H9 (cell line): ENCODE results near the gene PGF. TPM values are rescaled to one million over a fixed set of nuclear protein-coding genes. Genes with fewer than 3 reads are reported as not detected.

ENCODE experiments used
- DNase-seq: peaks from one replicate; pipeline ENCODE4 v3.0.0-alpha.2; 2017
- H2AFZ ChIP-seq: one replicate; pipeline ENCODE4 v1.6.1; 2013; ENCODE audit warnings: mild to moderate bottlenecking, low read length, control low read depth, moderate library complexity
- H2AK5ac ChIP-seq: 2 replicates; pipeline ENCODE4 v1.6.1; 2013; ENCODE audit warnings: low read length, control low read depth, mixed read lengths; ENCODE audit not compliant: insufficient read length
- H2BK120ac ChIP-seq: one replicate; pipeline ENCODE4 v1.6.1; 2013; ENCODE audit warnings: low read depth, mild to moderate bottlenecking, low read length, control low read depth, inconsistent platforms; ENCODE audit not compliant: poor library complexity, severe bottlenecking
- H2BK12ac ChIP-seq: 2 replicates; pipeline ENCODE4 v1.6.1; 2013; ENCODE audit warnings: low read length, control low read depth, mixed read lengths, low read depth; ENCODE audit not compliant: insufficient read length
- H2BK15ac ChIP-seq: 2 replicates; pipeline ENCODE4 v1.6.1; 2013; ENCODE audit warnings: low read depth, low read length, control low read depth
- H2BK20ac ChIP-seq: one replicate; pipeline ENCODE4 v1.6.1; 2013; ENCODE audit warnings: low read depth, mild to moderate bottlenecking, low read length, control low read depth, inconsistent platforms; ENCODE audit not compliant: poor library complexity, severe bottlenecking
- H2BK5ac ChIP-seq: 2 replicates; pipeline ENCODE4 v1.6.1; 2013; ENCODE audit warnings: low read length, control low read depth, mixed read lengths; ENCODE audit not compliant: insufficient read length
- H3K14ac ChIP-seq: 2 replicates; pipeline ENCODE4 v1.6.1; 2013; ENCODE audit warnings: low read length, control low read depth; ENCODE audit not compliant: insufficient read depth
- H3K18ac ChIP-seq: 2 replicates; pipeline ENCODE4 v1.6.1; 2013; ENCODE audit warnings: low read depth, mild to moderate bottlenecking, mixed read lengths, low read length, control low read depth; ENCODE audit not compliant: insufficient read length
- H3K23ac ChIP-seq: 2 replicates; pipeline ENCODE4 v1.6.1; 2013; ENCODE audit warnings: low read length, control low read depth, mixed read lengths, low read depth; ENCODE audit not compliant: insufficient read length
- H3K23me2 ChIP-seq: 2 replicates; pipeline ENCODE4 v1.6.1; 2013; ENCODE audit warnings: low read depth, mild to moderate bottlenecking, mixed read lengths, low read length, control low read depth; ENCODE audit not compliant: insufficient read length, poor library complexity, severe bottlenecking
- H3K27ac ChIP-seq: 2 replicates; pipeline ENCODE4 v1.5.1; 2013; ENCODE audit warnings: low read length, control low read depth, mixed read lengths, low read depth; ENCODE audit not compliant: insufficient read length
- H3K27me3 ChIP-seq: 2 replicates; pipeline ENCODE4 v1.6.1; 2013; ENCODE audit warnings: low read length, control low read depth, inconsistent platforms; ENCODE audit not compliant: insufficient read depth
- H3K4ac ChIP-seq: 2 replicates; pipeline ENCODE4 v1.6.1; 2013; ENCODE audit warnings: low read depth, mild to moderate bottlenecking, control low read depth, inconsistent platforms, low read length, moderate library complexity
- H3K4me1 ChIP-seq: 2 replicates; pipeline ENCODE4 v1.6.1; 2013; ENCODE audit warnings: low read length, control low read depth, inconsistent platforms; ENCODE audit not compliant: insufficient read depth
- H3K4me2 ChIP-seq: 2 replicates; pipeline ENCODE4 v1.6.1; 2013; ENCODE audit warnings: low read length, control low read depth, mixed read lengths; ENCODE audit not compliant: insufficient read length, insufficient read depth
- H3K56ac ChIP-seq: 2 replicates; pipeline ENCODE4 v1.6.1; 2013; ENCODE audit warnings: low read depth, mild to moderate bottlenecking, mixed read lengths, low read length, control low read depth; ENCODE audit not compliant: insufficient read length
- H3K79me1 ChIP-seq: 2 replicates; pipeline ENCODE4 v1.6.1; 2013; ENCODE audit warnings: low read depth, mild to moderate bottlenecking, moderate library complexity, low read length, control low read depth, inconsistent platforms; ENCODE audit not compliant: insufficient read depth, poor library complexity, severe bottlenecking
- H3K79me2 ChIP-seq: 2 replicates; pipeline ENCODE4 v1.6.1; 2013; ENCODE audit warnings: low read length, control low read depth, inconsistent platforms; ENCODE audit not compliant: insufficient read depth
- H3K9ac ChIP-seq: 2 replicates; pipeline ENCODE4 v1.6.1; 2013; ENCODE audit warnings: low read length, control low read depth, mixed read lengths; ENCODE audit not compliant: insufficient read length; ENCODE audit errors: extremely low read depth
- H3K9me3 ChIP-seq: one replicate; pipeline ENCODE4 v1.6.1; 2013; ENCODE audit warnings: low read depth, low read length, inconsistent platforms; ENCODE audit not compliant: control insufficient read depth
- H3T11ph ChIP-seq: one replicate; pipeline ENCODE4 v1.6.1; 2013; ENCODE audit warnings: mild to moderate bottlenecking, low read length, control low read depth, inconsistent platforms
- H4K20me1 ChIP-seq: one replicate; pipeline ENCODE4 v1.6.1; 2013; ENCODE audit not compliant: control insufficient read depth, insufficient read length, insufficient read depth
- H4K5ac ChIP-seq: 2 replicates; pipeline ENCODE4 v1.6.1; 2013; ENCODE audit warnings: low read depth, mild to moderate bottlenecking, mixed read lengths, low read length, control low read depth; ENCODE audit not compliant: insufficient read length
- H4K8ac ChIP-seq: replicated peaks from 2 replicates; pipeline ENCODE4 v1.6.1; 2013; ENCODE audit warnings: low read length, control low read depth, mixed read lengths, low read depth; ENCODE audit not compliant: insufficient read length
- H4K91ac ChIP-seq: 2 replicates; pipeline ENCODE4 v1.6.1; 2013; ENCODE audit warnings: low read depth, mild to moderate bottlenecking, moderate library complexity, mixed read lengths, low read length, control low read depth; ENCODE audit not compliant: insufficient read length
- H3K27ac Mint-ChIP-seq, 3 experiments: 2 replicates in 2 of 3; 3 replicates in 1 of 3; pipeline ENCODE4 v1.8.0; 2020 to 2021; ENCODE audit warnings: mixed read lengths in 3 of 3, mild to moderate bottlenecking in 1 of 3, moderate library complexity in 1 of 3
- H3K27me3 Mint-ChIP-seq: 2 replicates; pipeline ENCODE4 v1.8.0; 2021; ENCODE audit warnings: low read depth, mild to moderate bottlenecking, moderate library complexity, mixed read lengths
- H3K36me3 Mint-ChIP-seq, 3 experiments: 2 replicates in 2 of 3; 3 replicates in 1 of 3; pipeline ENCODE4 v1.8.0; 2020 to 2021; ENCODE audit warnings: low read depth in 3 of 3, mixed read lengths in 3 of 3; ENCODE audit not compliant: insufficient read depth in 1 of 3
- H3K4me1 Mint-ChIP-seq, 2 experiments: 2 replicates each; pipeline ENCODE4 v1.8.0; 2020; ENCODE audit warnings: mixed read lengths in 2 of 2
- H3K4me3 Mint-ChIP-seq, 2 experiments: 2 replicates in 1 of 2; 3 replicates in 1 of 2; pipeline ENCODE4 v1.8.0; 2020 to 2021; ENCODE audit warnings: mild to moderate bottlenecking in 2 of 2, mixed read lengths in 2 of 2, moderate library complexity in 1 of 2
- H3K9me3 Mint-ChIP-seq, 2 experiments: 2 replicates in 1 of 2; 3 replicates in 1 of 2; pipeline ENCODE4 v1.8.0; 2020; ENCODE audit warnings: mild to moderate bottlenecking in 2 of 2, mixed read lengths in 2 of 2, moderate library complexity in 1 of 2
- WGBS: extraction: QIAGEN DNeasy Blood & Tissue Kit; methylation state at CpG from one replicate; pipeline ENCODE4 v1.1.7; 2013; ENCODE audit warnings: missing lambda C conversion rate, low lambda C conversion rate, mixed read lengths; ENCODE audit not compliant: insufficient read length; ENCODE audit errors: extremely low coverage; 5-methylcytosine and 5-hydroxymethylcytosine counted together
- total RNA-seq: library from RNA; stranded (reverse); gene quantifications from 2 replicates; pipeline ENCODE4 v1.2.1, GENCODE V29; 2021
- TF ChIP-seq, protein P1 (sequence below): fragments of 200-600 bp; sonication (generic); conservative IDR thresholded peaks from 3 replicates; pipeline ENCODE4 v1.8.0; 2021; ENCODE audit warnings: antibody characterized with exemption, mild to moderate bottlenecking

Gene PGF
- total RNA-seq, 1 experiment from 2014 or later = 2.3 TPM

DNA sequence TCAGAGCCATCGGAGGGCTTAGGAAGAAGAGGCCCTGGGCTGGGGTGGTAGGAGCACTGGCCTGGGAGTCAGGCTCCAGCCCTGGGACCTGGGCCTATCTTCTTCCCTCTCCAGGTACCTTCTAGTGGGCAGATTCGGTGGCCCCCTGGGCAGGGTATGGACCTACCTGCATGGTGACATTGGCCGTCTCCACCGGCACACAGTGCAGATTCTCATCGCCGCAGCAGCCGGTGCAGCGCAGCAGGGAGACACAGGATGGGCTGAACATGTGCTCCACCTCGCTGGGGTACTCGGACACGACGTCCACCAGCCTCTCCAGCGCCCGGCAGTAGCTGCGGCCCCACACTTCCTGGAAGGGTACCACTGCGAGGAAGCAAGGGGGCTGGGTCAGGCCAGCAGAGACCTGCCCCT lies 6.2 kb downstream of the PGF start:
- TF ChIP-seq, protein P1, sequence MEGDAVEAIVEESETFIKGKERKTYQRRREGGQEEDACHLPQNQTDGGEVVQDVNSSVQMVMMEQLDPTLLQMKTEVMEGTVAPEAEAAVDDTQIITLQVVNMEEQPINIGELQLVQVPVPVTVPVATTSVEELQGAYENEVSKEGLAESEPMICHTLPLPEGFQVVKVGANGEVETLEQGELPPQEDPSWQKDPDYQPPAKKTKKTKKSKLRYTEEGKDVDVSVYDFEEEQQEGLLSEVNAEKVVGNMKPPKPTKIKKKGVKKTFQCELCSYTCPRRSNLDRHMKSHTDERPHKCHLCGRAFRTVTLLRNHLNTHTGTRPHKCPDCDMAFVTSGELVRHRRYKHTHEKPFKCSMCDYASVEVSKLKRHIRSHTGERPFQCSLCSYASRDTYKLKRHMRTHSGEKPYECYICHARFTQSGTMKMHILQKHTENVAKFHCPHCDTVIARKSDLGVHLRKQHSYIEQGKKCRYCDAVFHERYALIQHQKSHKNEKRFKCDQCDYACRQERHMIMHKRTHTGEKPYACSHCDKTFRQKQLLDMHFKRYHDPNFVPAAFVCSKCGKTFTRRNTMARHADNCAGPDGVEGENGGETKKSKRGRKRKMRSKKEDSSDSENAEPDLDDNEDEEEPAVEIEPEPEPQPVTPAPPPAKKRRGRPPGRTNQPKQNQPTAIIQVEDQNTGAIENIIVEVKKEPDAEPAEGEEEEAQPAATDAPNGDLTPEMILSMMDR = no peak
- no peaks in the 10 kb centered on the region for H3K4me1 ChIP-seq
- Mint-ChIP-seq H3K27ac (no peak overlapping the region), H3K4me1 (peaks cover 6 to 13% of the 10 kb centered on the region in 2 experiments), H3K4me3 (no peak overlapping the region), H3K36me3 (no peaks in the 10 kb centered on the region), H3K27me3 (no peaks in the 10 kb centered on the region), H3K9me3 (no peaks in the 10 kb centered on the region)
- no peak for DNase-seq
- H3K18ac ChIP-seq = no peak overlapping the region
- no peaks in the 10 kb centered on the region for H3K79me1 ChIP-seq
- H3K79me2 ChIP-seq = no peaks in the 10 kb centered on the region
- H2AFZ ChIP-seq = no peak overlapping the region
- H3T11ph ChIP-seq = no peak overlapping the region
- WGBS = no CpG with 5 or more reads among the region's 16 CpGs
- H3K9ac ChIP-seq = no peak overlapping the region
- H2AK5ac ChIP-seq = no peak overlapping the region
- no peaks in the 10 kb centered on the region for H3K23me2 ChIP-seq
- no peak overlapping the region for H3K14ac ChIP-seq
- H3K4me2 ChIP-seq = no peak overlapping the region
- no peak overlapping the region for H2BK20ac ChIP-seq
- no peaks in the 10 kb centered on the region for H3K9me3 ChIP-seq
- H4K5ac ChIP-seq = no peak overlapping the region
- H3K27ac ChIP-seq = no peak overlapping the region
- no peak overlapping the region for H4K8ac ChIP-seq
- no peak overlapping the region for H3K56ac ChIP-seq
- H4K20me1 ChIP-seq = peaks cover 5% of the 10 kb centered on the region
- H2BK12ac ChIP-seq = no peak overlapping the region
- H2BK120ac ChIP-seq = no peak overlapping the region
- H3K23ac ChIP-seq = no peak overlapping the region
- no peak overlapping the region for H2BK5ac ChIP-seq
- no peaks in the 10 kb centered on the region for H3K27me3 ChIP-seq
- H2BK15ac ChIP-seq = no peak overlapping the region
- H3K4ac ChIP-seq = no peak overlapping the region
- no peak overlapping the region for H4K91ac ChIP-seq
